GDM1 (cell line): ENCODE results near the gene SLC22A16.
A peak's percentile ranks its signal among the peaks of the same experiment; 100 is the strongest.

Experiments used
- DNase-seq: peaks from one replicate; lab custom pipeline; 2025; lab: John Stamatoyannopoulos, UW

SLC22A16 gene

GRCh38 chr6:110401585-110402176, 74.7 kb downstream of the SLC22A16 start:
- DNase-seq, result no peak

DNA sequence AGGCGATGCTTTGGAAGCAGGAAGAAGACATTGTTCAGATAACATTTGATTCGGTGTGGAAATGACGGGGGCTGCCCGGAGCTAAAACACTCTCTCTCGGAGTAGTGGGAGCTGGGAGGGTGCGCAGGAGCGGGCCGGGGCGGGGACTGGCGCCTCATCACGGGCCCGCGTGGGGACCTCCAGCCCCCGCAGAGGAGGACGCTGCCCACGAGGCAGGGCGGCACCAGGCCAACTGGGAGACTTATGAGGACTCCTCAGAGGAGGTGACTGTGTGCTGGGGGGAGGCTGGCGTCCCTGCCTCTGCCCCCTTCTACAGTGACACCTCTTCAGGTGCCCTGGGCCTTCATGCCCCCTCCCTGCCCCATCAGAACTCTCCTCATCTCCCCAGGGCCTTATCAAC, 76.2 kb downstream of the SLC22A16 start:
- DNase-seq, result no peak

- DNase-seq, result no peak
Observed at GRCh38 chr6:110399219-110400071, 77.0 kb downstream of the SLC22A16 start.

DNA sequence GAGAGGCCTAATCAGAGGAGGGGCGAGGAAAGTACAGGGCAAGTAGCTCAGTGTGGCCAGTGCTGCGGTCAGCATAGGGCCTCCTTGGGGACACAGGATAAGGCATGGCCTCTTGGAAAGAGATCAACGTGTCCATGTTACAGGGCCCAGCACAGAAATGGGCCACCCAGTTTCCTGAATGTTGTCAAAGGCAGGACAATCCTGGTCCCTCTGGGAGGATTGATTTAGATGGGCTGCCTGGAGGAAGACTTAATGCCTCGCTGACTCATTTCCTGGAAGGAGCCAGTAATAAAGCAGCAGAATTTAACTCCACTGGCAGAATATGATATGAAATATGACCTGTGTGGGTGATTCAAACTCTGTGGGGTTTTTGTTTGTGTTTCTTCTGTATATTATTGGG, 77.6 kb downstream of the SLC22A16 start:
- peak; percentile 19 for DNase-seq

GRCh38 chr6:110395221-110395620, 81.2 kb downstream of the SLC22A16 start:
- no peak for DNase-seq

GRCh38 chr6:110394409-110394808, 82.0 kb downstream of the SLC22A16 start:
- no peak for DNase-seq

DNA sequence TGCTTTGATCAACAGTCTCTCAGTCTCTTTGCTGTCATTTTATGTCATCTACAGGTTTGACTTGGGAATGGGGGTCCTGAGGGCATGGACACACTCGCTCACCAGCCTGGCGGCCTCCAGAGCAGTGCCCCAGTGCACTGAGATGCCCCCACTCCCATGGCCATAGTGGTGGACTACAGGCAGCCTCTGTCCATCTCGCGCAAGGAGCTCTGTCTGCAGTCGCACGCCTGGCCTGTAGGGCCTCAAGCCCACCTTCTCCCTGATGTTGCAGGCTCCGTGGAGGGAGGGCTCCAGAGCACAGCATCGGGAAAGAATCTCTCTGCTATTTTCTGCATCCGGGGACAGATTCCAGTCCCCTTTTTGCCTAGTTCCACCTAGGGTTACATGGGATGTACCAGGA, 83.7 kb downstream of the SLC22A16 start:
- DNase-seq, result no peak

- DNase-seq, result no peak
Observed at GRCh38 chr6:110390404-110390803, 86.0 kb downstream of the SLC22A16 start.

DNA sequence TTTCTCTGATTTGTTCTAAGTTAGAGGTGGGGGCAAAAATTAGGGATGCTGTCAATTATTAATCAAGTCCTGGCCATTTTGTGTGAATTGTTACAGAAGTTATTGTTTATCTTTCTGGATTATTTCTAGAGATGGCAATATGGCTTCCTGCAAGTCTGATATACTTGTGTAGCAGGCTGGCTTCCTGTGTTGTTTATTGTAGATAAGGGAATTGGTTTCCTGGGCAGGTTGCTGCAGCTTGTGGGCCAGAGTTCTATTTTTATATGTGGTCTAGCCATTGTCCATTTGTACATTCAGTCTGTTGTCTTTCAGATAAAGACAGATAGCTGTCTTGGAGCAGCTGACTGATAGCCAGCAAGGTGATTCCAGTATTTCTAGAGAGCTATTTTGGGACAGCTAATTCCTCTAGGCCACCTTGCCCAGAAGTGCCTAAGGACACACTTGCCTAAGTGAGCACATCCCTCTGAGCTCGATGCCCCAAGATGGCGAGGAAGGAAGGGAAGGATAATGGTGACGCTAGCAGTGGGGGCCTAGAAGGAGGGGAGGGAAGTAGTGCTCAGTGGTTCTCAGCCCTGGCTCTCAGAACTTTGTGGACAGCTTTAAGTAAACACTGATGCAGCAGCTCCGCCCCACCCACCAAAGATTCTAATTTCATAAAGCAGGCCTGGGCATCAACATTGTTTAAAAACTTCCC, 86.6 kb downstream of the SLC22A16 start:
- peak; percentile 48 for DNase-seq

GRCh38 chr6:110387986-110388385, 88.4 kb downstream of the SLC22A16 start:
- DNase-seq, result no peak

- DNase-seq, result no peak
Observed at GRCh38 chr6:110385458-110385863, 91.0 kb downstream of the SLC22A16 start.

DNA sequence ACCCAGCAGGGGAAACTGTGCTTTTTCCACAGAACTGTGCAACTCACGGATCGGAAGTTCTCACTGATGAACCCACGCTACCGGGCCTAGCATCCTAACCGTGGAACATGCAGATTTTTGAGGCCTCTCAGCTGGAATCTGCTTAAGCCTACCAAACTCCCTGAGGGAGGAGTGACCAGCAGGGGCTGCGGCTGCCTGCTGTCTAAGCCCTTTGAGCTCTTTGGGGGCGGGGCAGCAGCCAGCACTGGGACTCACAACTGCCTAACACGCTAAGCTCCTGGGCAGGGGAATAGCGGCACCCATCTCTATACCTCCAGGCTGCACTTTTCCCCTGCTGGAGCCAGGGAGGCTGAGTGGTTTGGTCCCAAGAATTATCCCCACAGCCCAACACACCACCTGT, 97.9 kb downstream of the SLC22A16 start:
- DNase-seq, result no peak
